NCI-H82 treated with DMSO at 0.1 percent for 48 hours (cell line): Measurements from ENCODE around the gene TBCD.
"Not testable (repeated sequence)": the region's sequence is repeated elsewhere in the genome, so short reads cannot be mapped to it uniquely, and the experiment has no call there.

Experiments used
- DNase-seq: peaks from one replicate; lab custom pipeline; 2025; ENCODE audit not compliant: unreplicated experiment; lab: John Stamatoyannopoulos, UW

The TBCD gene

GRCh38 chr17:82765371-82765770 is 13.5 kb downstream of the TBCD start:
- DNase-seq, result no peak

GRCh38 chr17:82767041-82767754 is 15.3 kb downstream of the TBCD start:
- DNase-seq, result peak; percentile 31

GRCh38 chr17:82769041-82769440 is 17.2 kb downstream of the TBCD start:
- DNase-seq, result no peak

DNA sequence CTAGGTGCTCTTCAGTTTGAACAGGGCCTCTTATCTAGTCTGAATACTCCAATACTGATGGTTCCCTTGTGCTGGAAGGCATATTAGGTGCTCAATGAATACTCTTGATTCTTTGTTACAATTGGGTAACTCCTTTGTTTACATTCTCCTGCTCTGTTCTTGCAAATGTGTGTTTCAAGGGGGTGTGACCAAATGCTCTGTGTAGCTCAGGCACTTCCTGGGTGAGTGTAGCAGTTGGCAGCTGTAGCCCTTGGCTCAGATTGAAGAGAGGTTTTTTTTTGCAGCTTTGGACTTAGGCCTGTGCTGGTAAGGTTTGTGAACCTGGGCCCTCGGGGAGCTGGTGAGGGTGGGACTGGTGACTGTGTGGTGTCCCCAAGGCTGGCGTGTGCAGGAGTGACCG is 20.2 kb downstream of the TBCD start:
- DNase-seq, result no peak

- DNase-seq, result not testable (repeated sequence)
Observed at GRCh38 chr17:82774456-82774855, 22.6 kb downstream of the TBCD start.

DNA sequence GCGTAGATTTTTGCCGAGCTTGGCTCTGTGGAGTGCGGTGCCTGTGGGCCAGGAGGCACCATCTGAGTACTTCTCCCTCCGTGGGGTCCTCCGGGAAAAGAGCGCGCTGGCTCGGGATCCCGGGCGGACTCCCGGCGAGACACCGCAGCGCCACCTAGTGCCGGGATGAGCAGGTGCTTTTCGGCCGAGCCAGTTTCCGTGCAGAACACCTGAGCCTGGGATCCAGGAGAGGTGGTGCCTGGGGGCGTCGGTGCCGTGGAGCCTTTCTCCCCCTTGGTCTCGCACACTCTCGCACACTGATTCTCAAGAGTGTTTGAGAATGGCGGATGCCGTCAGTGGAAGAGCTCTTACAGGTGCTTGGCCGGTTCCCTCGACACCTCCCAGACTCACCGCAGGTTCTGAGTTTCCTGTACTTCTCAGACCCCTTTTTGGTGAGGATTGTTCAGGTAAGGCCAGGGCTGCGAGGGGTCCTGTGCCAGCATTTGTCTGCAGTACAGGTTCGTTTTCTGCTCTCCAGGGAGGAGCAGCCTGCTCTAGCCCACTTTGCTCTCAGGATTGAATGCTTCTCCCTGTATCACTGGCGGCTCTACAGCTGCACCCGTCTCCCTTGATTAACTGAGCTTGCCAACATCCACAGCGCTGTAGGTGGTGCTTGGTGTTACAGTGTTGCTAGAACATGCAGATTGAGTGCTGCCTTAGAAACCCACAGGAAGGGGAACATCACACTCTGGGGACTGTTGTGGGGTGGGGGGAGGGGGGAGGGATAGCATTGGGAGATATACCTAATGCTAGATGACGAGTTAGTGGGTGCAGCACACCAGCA is 23.3 kb downstream of the TBCD start:
- peak; percentile 46 for DNase-seq

GRCh38 chr17:82776454-82776853 is 24.6 kb downstream of the TBCD start:
- no peak for DNase-seq

- not testable (repeated sequence) for DNase-seq
Observed at GRCh38 chr17:82777778-82778375, 26.0 kb downstream of the TBCD start.

DNA sequence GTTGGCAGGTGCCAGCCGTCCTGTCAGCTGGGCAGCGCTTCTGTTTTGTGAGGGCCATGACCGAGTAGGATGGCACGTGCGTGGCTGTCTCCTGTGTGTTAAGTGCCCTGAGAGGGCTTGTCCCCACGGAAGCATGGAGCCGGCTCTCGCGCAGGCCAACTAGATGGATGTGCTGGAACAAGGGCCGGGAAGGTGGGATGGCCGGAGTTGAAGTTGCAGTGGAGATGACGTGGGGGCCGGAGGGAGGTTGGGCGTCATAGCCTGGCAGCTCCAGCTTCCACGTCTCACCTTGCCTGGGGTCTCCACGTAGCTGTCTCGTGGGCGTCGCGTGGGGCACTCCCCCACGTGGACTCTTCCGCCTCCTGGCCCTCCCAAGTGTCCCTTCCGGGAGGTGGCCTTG is 27.7 kb downstream of the TBCD start:
- DNase-seq, result no peak

DNA sequence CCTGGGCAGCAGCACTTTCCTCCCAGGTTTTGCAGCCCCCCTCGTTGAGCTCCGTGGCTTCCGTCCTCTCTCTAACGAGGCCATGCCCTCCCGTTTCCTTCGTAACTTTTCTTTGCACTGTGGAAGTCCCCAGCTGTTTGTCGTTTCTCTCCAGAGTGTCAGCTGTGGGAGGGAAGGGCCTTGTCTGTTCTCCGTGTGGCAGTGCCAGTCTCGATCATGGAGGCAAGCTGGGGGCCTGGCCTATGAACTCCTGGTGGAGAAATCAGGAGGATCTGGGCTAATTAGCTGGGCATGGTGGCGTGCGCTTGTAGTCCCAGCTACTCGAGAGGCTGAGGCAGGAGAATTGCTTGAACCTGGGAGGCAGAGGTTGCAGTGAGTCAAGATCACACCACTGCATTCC is 28.3 kb downstream of the TBCD start:
- DNase-seq, result no peak

GRCh38 chr17:82780971-82781893 is 29.4 kb downstream of the TBCD start:
- no peak for DNase-seq

DNA sequence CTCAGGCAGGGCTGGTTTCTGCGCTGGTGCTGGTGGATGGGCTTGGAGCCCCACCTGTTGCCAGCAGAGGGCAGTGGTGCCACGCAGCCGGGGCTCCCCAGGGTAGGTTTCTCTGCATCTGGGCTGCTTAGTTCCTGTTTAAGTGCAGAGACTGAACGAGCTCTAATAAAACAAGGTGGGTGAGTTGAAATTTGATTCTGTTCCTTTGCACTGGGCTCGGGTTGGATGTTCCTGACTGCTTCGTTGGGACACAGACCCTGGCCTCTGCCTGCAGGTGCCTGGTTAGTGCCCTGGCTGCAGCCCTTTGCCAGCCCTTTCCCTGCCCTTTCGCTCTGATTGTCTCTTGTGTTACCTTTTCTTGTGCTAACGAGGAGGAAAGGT is 30.0 kb downstream of the TBCD start:
- DNase-seq, result peak; percentile 5

- DNase-seq, result no peak
Observed at GRCh38 chr17:82782657-82783207, 30.9 kb downstream of the TBCD start.

DNA sequence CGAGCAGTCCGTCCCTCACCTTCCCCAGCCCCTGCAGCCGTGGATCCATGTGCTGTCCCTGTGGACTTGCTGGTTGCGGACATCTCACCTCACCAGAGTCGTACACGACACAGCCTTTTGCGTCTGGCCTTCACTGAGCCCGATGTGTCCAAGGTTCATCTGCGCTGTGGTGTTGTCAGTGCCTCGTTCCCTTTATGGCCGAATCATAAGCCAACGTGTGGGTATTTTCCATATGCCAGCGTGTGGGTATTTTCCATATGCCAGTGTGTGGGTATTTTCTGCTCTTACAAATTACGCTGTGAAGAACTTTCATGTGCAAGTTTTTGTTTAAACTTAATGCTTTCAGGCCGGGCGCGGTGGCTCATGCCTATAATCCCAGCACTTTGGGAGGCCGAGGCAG is 31.6 kb downstream of the TBCD start:
- DNase-seq, result no peak

DNA sequence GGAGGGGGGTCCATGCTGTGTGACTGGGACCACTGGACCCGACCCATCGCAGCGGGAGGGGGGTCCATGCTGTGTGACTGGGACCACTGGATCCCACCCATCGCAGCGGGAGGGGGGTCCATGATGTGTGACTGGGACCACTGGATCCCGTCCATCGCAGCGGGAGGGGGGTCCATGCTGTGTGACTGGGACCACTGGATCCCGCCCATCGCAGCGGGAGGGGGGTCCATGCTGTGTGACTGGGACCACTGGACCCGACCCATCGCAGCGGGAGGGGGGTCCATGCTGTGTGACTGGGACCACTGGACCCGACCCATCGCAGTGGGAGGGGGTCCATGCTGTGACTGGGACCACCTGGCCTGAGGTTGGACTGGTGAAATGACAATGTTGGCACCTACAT is 33.7 kb downstream of the TBCD start:
- DNase-seq, result not testable (repeated sequence)

DNA sequence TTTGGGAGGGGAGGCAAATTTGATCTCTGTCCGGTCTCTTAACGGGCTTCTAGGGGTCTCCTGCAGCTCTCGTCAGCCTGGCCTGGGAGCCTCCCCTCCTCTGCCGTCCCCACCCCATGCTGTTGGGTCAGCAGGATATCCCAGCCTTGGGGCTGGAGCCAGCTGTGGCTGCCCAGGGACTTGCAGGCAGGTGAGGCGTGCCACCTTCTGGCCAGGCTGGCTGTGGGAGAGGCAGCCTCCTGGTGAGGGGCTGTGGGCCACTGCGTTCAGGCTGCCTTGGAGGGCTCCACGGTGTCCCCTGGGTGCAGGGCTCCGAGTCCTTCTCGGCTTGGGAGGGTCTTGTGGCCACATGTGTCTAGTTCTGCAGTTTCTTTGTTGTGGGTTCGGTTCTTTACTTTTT is 34.6 kb downstream of the TBCD start:
- DNase-seq, result no peak

DNA sequence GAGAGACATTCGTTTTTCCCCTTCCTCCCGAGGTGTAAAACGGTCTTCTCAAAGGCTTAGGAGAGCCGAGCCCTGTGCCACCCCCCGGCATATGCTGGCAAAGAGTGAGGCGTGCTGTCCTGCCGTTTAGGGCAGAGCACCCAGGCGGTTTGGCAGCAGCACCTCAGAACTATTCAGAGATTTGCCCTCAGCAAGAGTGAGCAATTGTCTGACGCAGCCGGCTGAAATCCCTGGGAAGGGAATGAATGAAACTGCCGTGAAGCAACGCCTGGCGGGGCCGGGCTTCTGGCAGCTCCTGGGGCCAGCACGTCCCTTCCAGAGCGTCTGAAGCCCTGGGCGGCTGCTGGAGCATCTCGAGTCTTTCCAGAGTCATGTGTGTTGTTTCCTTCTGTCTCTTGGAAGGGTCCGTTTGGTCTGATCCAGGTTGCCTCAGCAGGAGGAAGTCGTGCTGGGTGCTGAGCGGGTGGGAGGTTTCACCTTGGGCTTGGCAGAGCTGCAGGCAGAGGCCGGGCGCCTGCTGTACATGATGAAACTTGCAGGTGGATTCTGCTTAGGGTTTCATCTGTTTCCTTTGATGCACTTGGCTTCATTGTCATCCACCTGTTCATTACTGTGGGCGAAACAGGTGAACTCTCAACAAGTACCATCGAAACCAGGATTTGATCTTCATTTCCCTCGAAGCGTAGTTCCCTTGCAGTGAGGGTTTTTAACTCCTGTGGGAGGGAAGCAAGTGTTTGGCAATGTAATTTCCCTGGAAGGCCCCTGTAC is 35.4 kb downstream of the TBCD start:
- DNase-seq, result no peak

- DNase-seq, result no peak
Observed at GRCh38 chr17:82788206-82789001, 36.5 kb downstream of the TBCD start.

DNA sequence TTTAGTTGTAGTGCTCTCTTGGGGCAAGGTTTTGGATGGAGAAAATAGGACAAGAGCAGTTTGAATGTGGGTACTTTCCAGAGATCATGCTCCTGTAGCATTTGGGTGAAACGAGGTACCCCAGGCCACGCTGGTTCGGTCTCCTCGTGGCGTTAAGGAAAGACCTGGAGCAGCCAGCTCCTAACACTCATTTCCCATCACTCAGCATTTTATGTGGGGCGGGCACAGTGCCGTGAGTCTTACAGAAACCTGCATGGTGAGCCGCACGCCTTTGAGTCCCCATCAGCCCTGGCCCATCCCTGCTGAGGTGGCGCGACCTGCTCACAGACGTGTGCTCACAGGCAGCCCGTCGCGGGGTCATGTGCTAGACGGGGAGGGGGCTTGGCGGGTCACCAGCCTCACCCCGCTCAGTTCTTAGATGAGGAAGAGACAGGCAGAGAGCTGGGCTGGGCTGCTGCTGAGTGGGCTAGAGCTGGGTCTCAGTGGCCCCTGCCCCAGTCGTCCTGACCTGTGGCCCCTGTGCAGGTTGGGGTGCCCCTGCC is 37.3 kb downstream of the TBCD start:
- no peak for DNase-seq
